Omental fat pad (tissue), 4 donors: ENCODE results near the gene PTGIS. TPM values are rescaled to one million over a fixed set of nuclear protein-coding genes. Genes with fewer than 3 reads are reported as not detected.

ENCODE experiments used
- ATAC-seq: fragments of 150-250 bp; one replicate; pipeline ENCODE4 v1.9.1; 2016; ENCODE audit warnings: mild to moderate bottlenecking, moderate library complexity; ENCODE audit not compliant: low FRiP score
- DNase-seq: peaks from one replicate; pipeline ENCODE4 v3.0.0-alpha.2; 2019; ENCODE audit warnings: low spot score
- total RNA-seq, 4 donors: library from RNA; depleted of rRNA; stranded (reverse); fragments of >200 nt; gene quantifications; one replicate each; pipeline ENCODE4 v1.1.0, GENCODE V29; 2016
- TF ChIP-seq, protein P1 (sequence below), 3 donors: fragments of 450-650 bp; IDR thresholded peaks; one replicate each; pipeline ENCODE4 v1.5.1; 2016 to 2017; ENCODE audit warnings: antibody characterized with exemption in 3 of 3, mild to moderate bottlenecking in 3 of 3, moderate library complexity in 2 of 3

PTGIS gene
- total RNA-seq, 4 donors from 2014 or later = 77.7 to 229 (median 113) TPM

DNA sequence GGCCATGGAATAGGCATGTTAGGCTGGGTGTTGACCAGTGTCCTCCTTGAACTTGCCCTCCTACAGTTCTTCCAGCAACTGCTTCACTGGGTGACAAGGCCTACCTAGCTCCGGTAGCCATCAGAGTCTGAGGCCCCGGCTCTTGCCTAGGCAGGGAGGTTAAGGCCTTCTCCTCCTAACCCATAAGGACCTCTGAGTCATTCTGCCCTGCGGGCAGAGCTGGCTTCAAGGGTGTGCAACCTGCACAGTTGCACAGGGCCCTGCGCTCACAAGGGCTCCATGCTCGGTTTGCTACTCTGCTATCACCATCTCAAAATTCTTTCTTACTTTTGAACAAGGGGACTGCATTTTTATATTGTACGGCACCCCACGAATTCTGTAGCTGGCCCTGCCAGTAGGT is 103.4 kb downstream of the PTGIS start:
- TF ChIP-seq, protein P1, sequence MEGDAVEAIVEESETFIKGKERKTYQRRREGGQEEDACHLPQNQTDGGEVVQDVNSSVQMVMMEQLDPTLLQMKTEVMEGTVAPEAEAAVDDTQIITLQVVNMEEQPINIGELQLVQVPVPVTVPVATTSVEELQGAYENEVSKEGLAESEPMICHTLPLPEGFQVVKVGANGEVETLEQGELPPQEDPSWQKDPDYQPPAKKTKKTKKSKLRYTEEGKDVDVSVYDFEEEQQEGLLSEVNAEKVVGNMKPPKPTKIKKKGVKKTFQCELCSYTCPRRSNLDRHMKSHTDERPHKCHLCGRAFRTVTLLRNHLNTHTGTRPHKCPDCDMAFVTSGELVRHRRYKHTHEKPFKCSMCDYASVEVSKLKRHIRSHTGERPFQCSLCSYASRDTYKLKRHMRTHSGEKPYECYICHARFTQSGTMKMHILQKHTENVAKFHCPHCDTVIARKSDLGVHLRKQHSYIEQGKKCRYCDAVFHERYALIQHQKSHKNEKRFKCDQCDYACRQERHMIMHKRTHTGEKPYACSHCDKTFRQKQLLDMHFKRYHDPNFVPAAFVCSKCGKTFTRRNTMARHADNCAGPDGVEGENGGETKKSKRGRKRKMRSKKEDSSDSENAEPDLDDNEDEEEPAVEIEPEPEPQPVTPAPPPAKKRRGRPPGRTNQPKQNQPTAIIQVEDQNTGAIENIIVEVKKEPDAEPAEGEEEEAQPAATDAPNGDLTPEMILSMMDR (IDR thresholded peaks at IDR 0.05) = no peak
- ATAC-seq (no peak), DNase-seq (no peak)

DNA sequence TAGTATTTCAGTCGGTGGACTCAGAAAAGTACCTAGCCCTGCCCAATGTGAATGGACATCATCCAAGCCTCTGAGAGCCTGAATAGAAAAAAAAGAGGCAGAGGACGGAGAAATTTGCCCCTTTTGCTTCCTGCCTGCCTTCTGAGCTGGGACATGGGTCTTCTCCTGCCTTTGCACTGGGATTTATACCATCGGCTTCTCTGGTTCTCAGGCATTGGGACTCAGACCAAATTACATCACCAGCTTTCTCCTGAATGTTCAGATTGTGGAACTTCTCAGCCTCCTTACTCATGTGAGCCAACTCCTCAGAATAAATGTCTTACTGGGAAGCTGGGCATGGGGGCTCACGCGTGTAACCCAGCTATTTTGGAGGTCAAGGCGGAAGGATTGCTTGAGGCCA is 105.3 kb downstream of the PTGIS start:
- ATAC-seq (no peak), DNase-seq (no peak)
- TF ChIP-seq, protein P1 (IDR thresholded peaks at IDR 0.05) = no peak

DNA sequence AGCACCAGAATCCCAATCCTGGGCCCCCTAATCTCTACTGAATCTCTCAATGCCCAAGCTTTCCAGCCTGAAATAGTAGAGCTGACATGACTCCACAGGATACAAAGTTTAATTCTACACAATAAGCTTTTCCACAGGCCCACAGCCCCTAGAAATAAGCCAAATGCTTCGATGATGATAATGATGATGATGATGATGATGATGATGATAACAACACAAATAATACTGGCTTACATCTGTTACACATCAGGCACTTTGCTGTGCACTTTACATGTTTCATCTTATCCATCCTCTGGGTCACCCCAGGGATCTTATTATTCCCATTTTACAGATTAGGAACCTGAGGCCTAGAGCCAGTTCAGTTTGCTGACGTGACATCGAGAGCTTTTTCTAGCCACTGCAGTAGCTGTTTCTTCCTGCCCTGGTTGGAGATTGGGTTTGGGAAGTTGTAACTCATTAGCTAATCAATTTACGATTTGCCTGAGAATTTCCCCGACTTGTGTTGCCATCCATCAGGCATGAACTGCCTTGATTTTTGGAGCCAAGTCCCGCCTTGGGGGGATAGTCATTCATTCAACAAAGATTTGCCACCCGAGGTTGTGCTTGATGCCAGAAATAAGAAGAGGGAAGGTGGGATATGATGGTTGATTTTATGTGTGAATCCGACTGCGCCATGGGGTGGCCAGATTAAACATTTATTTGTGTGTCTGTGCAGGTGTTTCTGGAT is 105.9 kb downstream of the PTGIS start:
- ATAC-seq = no peak
- no peak for DNase-seq
- TF ChIP-seq, protein P1 (IDR thresholded peaks at IDR 0.05) = no peak

DNA sequence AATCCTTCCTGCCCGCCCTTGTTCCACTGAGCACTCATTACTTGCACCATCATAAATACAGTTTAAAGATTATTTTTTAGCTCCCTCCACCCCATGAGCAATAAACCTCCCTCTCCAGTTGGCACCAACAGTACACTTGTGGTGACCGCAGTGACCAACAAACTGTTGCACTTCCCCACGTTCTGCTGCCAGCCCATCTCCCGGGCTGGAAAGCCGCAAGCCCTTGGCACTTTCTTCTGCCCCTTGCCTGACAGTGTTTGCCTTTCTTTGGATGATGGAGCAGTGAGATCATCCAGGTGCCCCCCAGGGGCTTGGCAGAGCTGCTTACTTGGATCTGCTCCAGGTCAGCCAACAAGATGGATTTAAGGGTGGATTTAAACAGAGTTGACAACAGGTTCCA is 107.0 kb downstream of the PTGIS start:
- TF ChIP-seq, protein P1 (IDR thresholded peaks at IDR 0.05) = no peak
- ATAC-seq (no peak), DNase-seq (no peak)

DNA sequence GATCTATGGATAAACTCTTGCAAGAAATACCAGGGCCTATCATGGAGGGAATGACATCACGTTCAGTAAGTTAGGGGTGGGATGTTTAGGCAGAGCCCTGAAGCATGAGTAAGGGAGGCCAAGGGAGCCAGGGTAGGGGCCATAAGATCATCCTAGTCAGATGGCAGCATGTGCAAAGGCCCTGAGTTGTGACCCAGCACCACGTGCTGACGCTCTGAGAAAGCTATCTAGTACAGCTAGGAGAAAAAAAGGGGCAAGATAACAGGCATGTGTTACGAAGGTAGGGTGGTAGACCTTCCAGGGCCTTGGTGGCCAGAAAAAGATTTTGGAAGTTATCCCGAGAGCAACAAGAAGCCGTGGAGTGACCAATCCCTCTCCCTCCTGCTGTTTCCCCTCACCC is 107.8 kb downstream of the PTGIS start:
- ATAC-seq (no peak), DNase-seq (no peak)
- TF ChIP-seq, protein P1 (IDR thresholded peaks at IDR 0.05) = no peak

DNA sequence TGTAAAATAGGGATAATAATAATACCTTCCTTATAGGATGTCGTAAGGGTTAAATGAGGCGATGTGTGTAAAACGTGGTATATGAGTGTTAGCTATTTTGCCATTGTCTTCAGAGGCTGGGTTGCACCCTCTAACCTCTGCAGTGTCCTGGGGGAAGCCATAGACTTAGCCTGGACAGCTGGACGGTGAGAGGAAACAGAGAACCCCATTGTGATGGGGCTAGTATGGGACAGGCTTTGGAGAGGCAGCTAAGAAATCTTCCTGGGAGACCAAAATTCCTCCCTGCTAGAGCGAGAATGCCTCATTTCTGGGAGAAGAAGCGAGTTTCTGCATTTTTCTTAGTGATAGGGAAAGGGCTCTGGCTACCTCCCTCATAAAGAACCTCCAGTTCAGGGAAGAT is 108.3 kb downstream of the PTGIS start:
- TF ChIP-seq, protein P1 (IDR thresholded peaks at IDR 0.05) = no peak
- DNase-seq (no peak), ATAC-seq (no peak)

DNA sequence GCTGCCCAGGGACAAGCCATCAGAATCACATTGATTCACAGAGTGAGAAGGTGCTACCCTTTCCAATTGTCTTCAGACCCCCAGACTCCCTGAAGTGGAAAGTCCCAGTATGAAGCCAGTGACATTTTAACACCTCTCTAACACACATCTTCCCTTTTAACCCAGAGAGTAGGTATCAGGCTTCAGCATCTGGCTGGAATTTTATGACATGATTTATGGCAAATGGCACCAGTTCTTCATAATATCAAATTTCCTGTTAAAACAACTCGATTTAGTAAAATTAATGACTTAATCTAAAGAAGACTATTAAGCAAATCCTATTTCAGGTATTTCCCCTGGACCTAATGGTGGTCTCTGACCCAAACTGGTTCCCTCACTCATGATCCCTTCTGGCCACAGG is 110.5 kb downstream of the PTGIS start:
- TF ChIP-seq, protein P1 (IDR thresholded peaks at IDR 0.05) = no peak
- no peak for DNase-seq
- ATAC-seq = no peak
